Skeletal muscle satellite cell (primary cell): ENCODE data around the gene ECM1. TPM values are rescaled to one million over a fixed set of nuclear protein-coding genes. Genes with fewer than 3 reads are reported as not detected.

Experiments used
- H3K27me3 ChIP-seq: 2 replicates; pipeline ENCODE4 v1.7.0; 2013; ENCODE audit warnings: low read length; ENCODE audit not compliant: control insufficient read depth, insufficient read depth
- H3K36me3 ChIP-seq: 2 replicates; pipeline ENCODE4 v1.7.0; 2013; ENCODE audit warnings: mild to moderate bottlenecking, control low read depth, low read length; ENCODE audit not compliant: insufficient read depth
- H3K4me1 ChIP-seq: 2 replicates; pipeline ENCODE4 v1.7.0; 2013; ENCODE audit warnings: low read length; ENCODE audit not compliant: control insufficient read depth, insufficient read depth
- H3K4me2 ChIP-seq: 2 replicates; pipeline ENCODE4 v1.7.0; 2013; ENCODE audit warnings: mild to moderate bottlenecking, low read length
- H3K4me3 ChIP-seq: 2 replicates; pipeline ENCODE4 v1.7.0; 2013; ENCODE audit warnings: low read length
- H3K9ac ChIP-seq: 2 replicates; pipeline ENCODE4 v1.7.0; 2013; ENCODE audit warnings: mild to moderate bottlenecking, low read depth, low read length, moderate library complexity
- H3K9me3 ChIP-seq: replicated peaks from 2 replicates; pipeline ENCODE4 v1.7.0; 2013; ENCODE audit warnings: mild to moderate bottlenecking, control low read depth, low read length
- small RNA-seq: library from RNA; depleted of rRNA; stranded (forward); fragments of <200 nt; gene quantifications from one replicate; pipeline ENCODE3, GENCODE V24; 2012

The ECM1 gene

DNA sequence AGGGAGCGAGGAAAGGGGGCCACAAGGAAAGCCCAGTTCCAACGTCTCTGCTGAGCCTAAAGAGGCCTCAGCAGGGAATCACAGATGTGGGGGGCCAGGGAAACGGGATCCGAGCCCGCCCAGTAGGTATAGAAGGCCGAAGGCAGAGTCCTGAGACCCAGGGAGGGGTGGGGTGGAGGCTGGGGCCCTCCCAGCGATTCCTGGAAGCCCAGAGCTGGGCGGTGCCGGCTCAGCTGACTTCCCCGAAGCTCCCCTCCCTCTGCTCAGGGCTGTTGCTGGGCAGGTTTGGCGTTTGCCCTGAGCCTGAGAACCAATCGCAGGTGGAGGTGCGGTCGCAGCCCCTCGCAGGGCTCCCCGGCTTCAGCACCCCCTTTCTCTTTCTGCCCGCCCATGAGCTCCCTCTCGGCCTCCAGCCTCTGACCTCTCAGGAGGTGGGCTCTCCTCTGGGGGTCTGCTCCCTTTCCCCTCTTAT, 54.1 kb downstream of the ECM1 start:
- no peaks in the 10 kb centered on the region for H3K27me3 ChIP-seq
- peak overlapping the region; percentile 87 for H3K4me2 ChIP-seq
- no peaks in the 10 kb centered on the region for H3K9me3 ChIP-seq
- peaks cover 58% of the 10 kb centered on the region for H3K4me1 ChIP-seq
- no peaks in the 10 kb centered on the region for H3K36me3 ChIP-seq
- peak overlapping the region; percentile 67 for H3K4me3 ChIP-seq
- peak overlapping the region; percentile 97 for H3K9ac ChIP-seq

DNA sequence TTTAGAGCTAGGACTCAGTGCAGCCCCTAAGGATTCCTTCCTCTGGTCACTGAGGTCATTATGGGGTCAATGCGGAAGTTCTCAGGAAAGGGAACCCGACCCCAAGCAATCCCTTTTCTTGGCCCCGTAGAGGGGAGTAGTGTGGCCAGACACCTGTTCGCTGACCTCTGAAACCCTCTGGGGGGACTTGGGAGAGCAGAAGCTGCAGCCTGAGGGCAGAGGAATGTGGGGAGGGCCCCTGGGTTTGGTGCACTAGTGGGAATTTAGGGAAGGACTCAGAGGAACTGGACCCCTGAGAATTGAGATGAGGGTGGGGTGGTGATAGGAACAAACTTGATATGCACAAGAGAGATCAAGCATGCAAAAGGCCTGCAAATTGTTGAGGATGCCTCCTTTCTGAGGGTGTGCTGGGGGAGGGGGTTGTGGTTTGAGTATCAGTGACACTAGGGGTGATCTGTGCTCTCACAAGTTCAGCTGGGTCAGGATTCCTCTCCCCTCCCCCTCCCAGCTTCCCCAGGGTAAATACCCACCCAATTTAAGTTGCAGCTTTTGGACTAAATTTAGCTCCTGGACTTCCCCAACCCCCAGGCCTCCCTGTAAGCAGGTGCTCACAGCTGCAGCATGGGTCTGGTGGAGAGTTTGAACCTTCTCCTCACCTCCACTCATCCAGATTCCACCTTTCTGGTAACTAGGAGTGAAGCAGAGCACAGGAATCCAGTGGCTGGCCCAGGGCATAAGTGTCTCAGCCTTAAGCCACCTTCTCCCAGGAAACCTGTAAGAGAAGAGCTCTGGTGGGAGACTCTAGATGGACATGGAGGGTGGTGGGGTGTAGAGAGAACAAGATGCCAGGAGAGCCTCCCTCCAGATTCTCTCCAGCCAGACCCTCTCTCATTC, 54.8 kb downstream of the ECM1 start:
- H3K9me3 ChIP-seq, result no peaks in the 10 kb centered on the region
- no peaks in the 10 kb centered on the region for H3K36me3 ChIP-seq
- peak overlapping the region; percentile 87 for H3K4me2 ChIP-seq
- peaks cover 65% of the 10 kb centered on the region for H3K4me1 ChIP-seq
- no peaks in the 10 kb centered on the region for H3K27me3 ChIP-seq
- H3K9ac ChIP-seq, result peak overlapping the region; percentile 97
- H3K4me3 ChIP-seq, result peak overlapping the region; percentile 67

Small RNA genes within 50 kb of the gene (small RNA-seq; reads per million reads assigned to genes)
- gene MIR4257, result not detected
